Hair follicular keratinocyte (primary cell): ENCODE results near the gene NPY5R. TPM values are rescaled to one million over a fixed set of nuclear protein-coding genes. Genes with fewer than 3 reads are reported as not detected.

Experiments
- total RNA-seq: library from RNA; depleted of rRNA; stranded (reverse); fragments of >200 nt; gene quantifications from 2 replicates; pipeline ENCODE4 v1.2.3, GENCODE V29; 2015

Gene NPY5R
- total RNA-seq, result not detected in 2 replicates

DNA sequence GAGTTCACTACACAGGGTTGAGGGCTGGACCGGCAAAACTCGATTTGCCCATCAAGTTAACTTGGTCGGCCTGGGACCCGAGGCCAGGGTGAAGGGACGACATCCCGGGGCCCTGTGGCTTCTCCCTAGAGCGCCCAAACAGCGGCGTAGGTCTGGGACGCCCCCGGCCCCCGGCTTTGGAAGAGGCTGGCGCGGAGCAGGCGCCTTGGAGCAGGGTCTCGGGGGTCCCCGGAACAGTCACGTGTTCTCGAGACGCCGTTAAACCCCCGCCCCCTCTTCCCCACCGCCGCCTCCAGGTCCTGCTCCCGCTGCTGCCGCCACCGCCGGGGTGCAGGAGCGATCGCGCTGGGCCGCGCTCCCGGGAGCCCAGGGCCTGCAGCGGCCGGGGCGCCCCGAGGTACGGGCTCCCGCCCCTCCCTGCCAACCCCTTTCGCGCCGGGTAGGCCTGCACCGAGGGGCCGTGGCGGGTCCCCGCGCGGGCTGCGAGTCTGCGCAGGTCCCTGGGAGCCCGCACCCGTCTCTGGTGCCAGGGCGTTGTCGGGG, at the start of gene NPY5R:
TSS of gene NPY5R (plus strand) at position 289 of the 543 bp plus-strand sequence. CDS start 6,382 bp downstream, outside the sequence.

DNA sequence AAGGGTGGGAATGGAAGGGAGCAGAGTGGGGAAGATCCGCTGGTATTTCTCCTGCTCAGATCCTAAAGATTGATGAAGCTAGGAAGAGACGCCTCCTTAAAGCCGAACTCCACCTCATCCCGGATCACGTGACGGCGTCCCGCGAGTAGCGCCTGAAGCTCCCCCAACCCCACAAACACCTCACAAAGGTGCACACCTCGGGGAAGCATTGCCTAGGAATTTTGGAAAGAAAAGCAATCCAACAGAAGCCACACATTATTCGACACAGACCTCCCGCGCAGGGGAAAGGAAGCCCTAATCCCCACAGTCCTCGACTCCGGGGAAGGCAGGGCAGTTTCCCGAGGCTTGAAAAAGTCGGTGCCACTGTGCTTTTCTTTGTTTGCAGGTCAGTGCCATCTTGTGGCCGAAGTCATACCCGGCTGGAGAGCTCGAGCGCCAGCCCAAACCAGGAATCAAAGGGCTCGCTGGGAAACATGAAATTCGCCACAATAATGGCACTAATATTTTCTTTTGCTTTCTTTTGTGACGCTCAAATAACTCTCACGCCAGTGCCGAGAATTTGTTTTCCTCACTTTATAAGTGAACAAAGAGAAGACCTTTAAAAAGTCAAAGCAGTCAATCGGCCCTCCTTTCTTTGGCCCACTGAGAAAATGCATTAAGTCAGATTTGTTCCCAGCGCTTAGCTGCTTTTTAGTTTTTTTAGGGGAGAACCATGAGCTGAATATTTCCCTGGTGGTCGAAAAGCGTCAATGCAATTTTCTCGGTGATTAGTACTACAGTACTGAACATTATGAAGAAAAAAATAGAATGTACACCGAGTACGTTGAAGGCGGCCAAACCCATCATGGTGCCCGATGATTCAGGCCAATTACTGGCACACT, 10.9 kb upstream of the NPY5R start, which contains the start of gene NPY1R:
TSS of gene NPY1R (minus strand) at position 71 of the 881 bp plus-strand sequence. CDS start 6,042 bp downstream, outside the sequence.

Other genes with a start within 250 kb of the NPY5R start
- gene NAF1, start 177.0 kb upstream of the NPY5R start, total RNA-seq, result 6.5 and 17.4 TPM in 2 replicates
- gene NPY1R, start 11.3 kb upstream of the NPY5R start, total RNA-seq, result not detected in 2 replicates
- gene TKTL2, start 129.9 kb downstream of the NPY5R start, total RNA-seq, result not detected in 2 replicates
- gene TMA16, start 150.8 kb downstream of the NPY5R start, total RNA-seq, result 30.6 and 44.2 TPM in 2 replicates